GM12878 (cell line): ENCODE results near the gene RANBP17.

ENCODE experiments used
- CHD2 ChIP-seq: IDR thresholded peaks from 2 replicates; pipeline ENCODE4 v1.6.1; 2011; ENCODE audit warnings: low read depth, low read length, improper control_type of control experiment, borderline replicate concordance
- CREB1 ChIP-seq: IDR thresholded peaks from 2 replicates; pipeline ENCODE4 v1.6.1; 2012; ENCODE audit warnings: low read depth, mild to moderate bottlenecking, inconsistent platforms
- ETV6 ChIP-seq, 2 experiments: fragments of 450-650 bp in 1 of 2; IDR thresholded peaks in 1 of 2; conservative IDR thresholded peaks in 1 of 2; 2 replicates each; pipeline ENCODE4 v1.6.1; 2014; ENCODE audit warnings: antibody characterized with exemption in 1 of 2, borderline replicate concordance in 1 of 2, low read depth in 1 of 2, mild to moderate bottlenecking in 1 of 2, moderate library complexity in 1 of 2
- EZH2 ChIP-seq: IDR thresholded peaks from 2 replicates; pipeline ENCODE4 v1.6.1; 2012; ENCODE audit warnings: low read depth, mild to moderate bottlenecking, control low read depth, inconsistent platforms, low read length, borderline replicate concordance; ENCODE audit not compliant: control insufficient read depth
- GABPA ChIP-seq: IDR thresholded peaks from 2 replicates; pipeline ENCODE4 v1.6.1; 2014; ENCODE audit warnings: antibody characterized with exemption, low read depth, mild to moderate bottlenecking, inconsistent platforms
- HDAC2 ChIP-seq: fragments of 200-600 bp; sonication (generic); IDR thresholded peaks from 2 replicates; pipeline ENCODE4 v1.6.1; 2017
- IRF3 ChIP-seq: fragments of 450-650 bp; IDR thresholded peaks from 2 replicates; pipeline ENCODE4 v1.6.1; 2014; ENCODE audit warnings: mild to moderate bottlenecking
- MTA2 ChIP-seq: fragments of 450-650 bp; IDR thresholded peaks from 2 replicates; pipeline ENCODE4 v1.6.1; 2016; ENCODE audit warnings: low read depth, mild to moderate bottlenecking, moderate library complexity
- POLR2AphosphoS5 ChIP-seq: IDR thresholded peaks from 2 replicates; pipeline ENCODE4 v1.6.1; 2011; ENCODE audit warnings: mild to moderate bottlenecking, low read length, inconsistent platforms
- PRDM15 ChIP-seq: fragments of 450-650 bp; formaldehyde crosslinking; IDR thresholded peaks from 2 replicates; pipeline ENCODE4 v1.4.0; 2020; ENCODE audit warnings: mild to moderate bottlenecking, moderate library complexity
- SIN3A ChIP-seq: IDR thresholded peaks from 2 replicates; pipeline ENCODE4 v1.6.1; 2012; ENCODE audit warnings: low read depth, low read length, improper control_type of control experiment
- TCF7 ChIP-seq: IDR thresholded peaks from 2 replicates; pipeline ENCODE4 v1.6.1; 2014; ENCODE audit warnings: antibody characterized with exemption, borderline replicate concordance
- TF ChIP-seq, protein P1 (sequence below), 3 experiments: IDR thresholded peaks in 2 of 3; conservative IDR thresholded peaks in 1 of 3; 2 replicates each; pipeline ENCODE4 v1.5.1; 2011; ENCODE audit warnings: low read depth in 3 of 3, low read length in 3 of 3, mild to moderate bottlenecking in 3 of 3, control low read depth in 2 of 3, moderate library complexity in 2 of 3, inconsistent platforms in 1 of 3, mixed read lengths in 1 of 3; ENCODE audit not compliant: control insufficient read depth in 2 of 3, insufficient read depth in 1 of 3; ENCODE audit errors: extremely low read depth in 1 of 3
- TF ChIP-seq, protein P2 (sequence below): fragments of 450-650 bp; IDR thresholded peaks from 2 replicates; pipeline ENCODE4 v1.6.1; 2016; ENCODE audit warnings: mild to moderate bottlenecking, moderate library complexity, borderline replicate concordance

DNA sequence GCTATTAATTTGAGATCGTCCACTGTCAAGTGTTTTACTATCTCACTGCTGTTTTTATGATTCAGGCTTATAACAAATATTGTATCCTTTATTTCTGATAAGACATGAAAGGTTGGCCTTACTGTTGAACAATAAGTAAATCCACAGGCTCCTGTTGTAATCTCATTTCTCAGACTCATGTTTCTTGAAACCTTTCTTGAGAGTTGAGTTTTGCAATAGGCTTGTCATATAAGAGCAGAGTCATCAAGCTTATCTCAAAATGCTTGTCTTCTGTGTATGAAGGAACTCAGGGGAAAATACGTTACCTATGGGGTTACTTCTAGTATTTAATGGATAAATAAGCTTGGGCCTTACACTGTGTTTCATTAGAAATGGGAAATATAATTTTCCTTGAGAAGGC is 438.0 kb downstream of the RANBP17 start:
- TF ChIP-seq, protein P1, sequence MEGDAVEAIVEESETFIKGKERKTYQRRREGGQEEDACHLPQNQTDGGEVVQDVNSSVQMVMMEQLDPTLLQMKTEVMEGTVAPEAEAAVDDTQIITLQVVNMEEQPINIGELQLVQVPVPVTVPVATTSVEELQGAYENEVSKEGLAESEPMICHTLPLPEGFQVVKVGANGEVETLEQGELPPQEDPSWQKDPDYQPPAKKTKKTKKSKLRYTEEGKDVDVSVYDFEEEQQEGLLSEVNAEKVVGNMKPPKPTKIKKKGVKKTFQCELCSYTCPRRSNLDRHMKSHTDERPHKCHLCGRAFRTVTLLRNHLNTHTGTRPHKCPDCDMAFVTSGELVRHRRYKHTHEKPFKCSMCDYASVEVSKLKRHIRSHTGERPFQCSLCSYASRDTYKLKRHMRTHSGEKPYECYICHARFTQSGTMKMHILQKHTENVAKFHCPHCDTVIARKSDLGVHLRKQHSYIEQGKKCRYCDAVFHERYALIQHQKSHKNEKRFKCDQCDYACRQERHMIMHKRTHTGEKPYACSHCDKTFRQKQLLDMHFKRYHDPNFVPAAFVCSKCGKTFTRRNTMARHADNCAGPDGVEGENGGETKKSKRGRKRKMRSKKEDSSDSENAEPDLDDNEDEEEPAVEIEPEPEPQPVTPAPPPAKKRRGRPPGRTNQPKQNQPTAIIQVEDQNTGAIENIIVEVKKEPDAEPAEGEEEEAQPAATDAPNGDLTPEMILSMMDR (IDR thresholded peaks at IDR 0.05 in 2 of 3, conservative IDR thresholded peaks at IDR 0.05 in 1 of 3; ENCODE audit: control insufficient read depth in 2 of 3, extremely low read depth in 1 of 3, insufficient read depth in 1 of 3, low read depth in 3 of 3, low read length in 3 of 3), result no peak
- TF ChIP-seq ETV6 (conservative IDR thresholded peaks at IDR 0.05 in 1 of 2, IDR thresholded peaks at IDR 0.05 in 1 of 2; ENCODE audit: borderline replicate concordance in 1 of 2, low read depth in 1 of 2), result no peak
- no peak for TF ChIP-seq MTA2
- no peak for TF ChIP-seq POLR2AphosphoS5
- TF ChIP-seq SIN3A, result no peak
- no peak for TF ChIP-seq CHD2
- TF ChIP-seq EZH2, result no peak
- no peak for TF ChIP-seq GABPA
- TF ChIP-seq HDAC2, result no peak
- no peak for TF ChIP-seq PRDM15 (CRISPR knock-in tag)
- TF ChIP-seq TCF7, result no peak
- no peak for TF ChIP-seq CREB1
- no peak for TF ChIP-seq IRF3
- TF ChIP-seq, protein P2, sequence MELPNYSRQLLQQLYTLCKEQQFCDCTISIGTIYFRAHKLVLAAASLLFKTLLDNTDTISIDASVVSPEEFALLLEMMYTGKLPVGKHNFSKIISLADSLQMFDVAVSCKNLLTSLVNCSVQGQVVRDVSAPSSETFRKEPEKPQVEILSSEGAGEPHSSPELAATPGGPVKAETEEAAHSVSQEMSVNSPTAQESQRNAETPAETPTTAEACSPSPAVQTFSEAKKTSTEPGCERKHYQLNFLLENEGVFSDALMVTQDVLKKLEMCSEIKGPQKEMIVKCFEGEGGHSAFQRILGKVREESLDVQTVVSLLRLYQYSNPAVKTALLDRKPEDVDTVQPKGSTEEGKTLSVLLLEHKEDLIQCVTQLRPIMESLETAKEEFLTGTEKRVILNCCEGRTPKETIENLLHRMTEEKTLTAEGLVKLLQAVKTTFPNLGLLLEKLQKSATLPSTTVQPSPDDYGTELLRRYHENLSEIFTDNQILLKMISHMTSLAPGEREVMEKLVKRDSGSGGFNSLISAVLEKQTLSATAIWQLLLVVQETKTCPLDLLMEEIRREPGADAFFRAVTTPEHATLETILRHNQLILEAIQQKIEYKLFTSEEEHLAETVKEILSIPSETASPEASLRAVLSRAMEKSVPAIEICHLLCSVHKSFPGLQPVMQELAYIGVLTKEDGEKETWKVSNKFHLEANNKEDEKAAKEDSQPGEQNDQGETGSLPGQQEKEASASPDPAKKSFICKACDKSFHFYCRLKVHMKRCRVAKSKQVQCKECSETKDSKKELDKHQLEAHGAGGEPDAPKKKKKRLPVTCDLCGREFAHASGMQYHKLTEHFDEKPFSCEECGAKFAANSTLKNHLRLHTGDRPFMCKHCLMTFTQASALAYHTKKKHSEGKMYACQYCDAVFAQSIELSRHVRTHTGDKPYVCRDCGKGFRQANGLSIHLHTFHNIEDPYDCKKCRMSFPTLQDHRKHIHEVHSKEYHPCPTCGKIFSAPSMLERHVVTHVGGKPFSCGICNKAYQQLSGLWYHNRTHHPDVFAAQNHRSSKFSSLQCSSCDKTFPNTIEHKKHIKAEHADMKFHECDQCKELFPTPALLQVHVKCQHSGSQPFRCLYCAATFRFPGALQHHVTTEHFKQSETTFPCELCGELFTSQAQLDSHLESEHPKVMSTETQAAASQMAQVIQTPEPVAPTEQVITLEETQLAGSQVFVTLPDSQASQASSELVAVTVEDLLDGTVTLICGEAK, result no peak
